Measurements from ENCODE around the gene SORCS2. TPM values are rescaled to one million over a fixed set of nuclear protein-coding genes. Genes with fewer than 3 reads are reported as not detected.

The SORCS2 gene
- total RNA-seq, 1 donor from 2014 or later, result 29.5 TPM

DNA sequence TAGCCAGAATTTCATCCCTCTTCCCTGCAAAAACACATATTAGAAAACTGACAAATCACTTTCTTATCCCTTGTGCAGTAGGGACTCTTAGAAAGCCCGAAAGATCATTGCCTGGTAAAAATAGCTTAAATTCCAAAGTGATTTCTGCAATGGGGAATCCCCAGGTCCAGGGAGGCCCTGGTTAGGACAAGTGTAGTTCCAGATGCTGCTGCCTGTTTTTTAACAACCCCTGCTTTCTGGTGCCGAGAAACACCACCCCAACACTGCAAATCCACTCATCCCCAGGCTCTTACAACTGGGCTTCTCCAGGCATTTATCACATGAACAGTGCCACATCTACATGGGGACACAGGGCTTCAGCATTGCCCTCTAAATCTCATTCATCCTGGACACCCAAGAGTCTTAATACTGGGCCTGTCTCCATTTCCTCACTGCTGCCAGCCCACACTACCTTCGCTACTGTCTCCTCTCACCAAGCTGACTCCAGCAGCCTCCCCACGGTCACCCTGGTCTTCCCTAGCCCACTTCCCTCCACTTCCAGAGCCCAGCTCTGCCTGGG is 354.6 kb downstream of the SORCS2 start:
- TF ChIP-seq, protein P1, sequence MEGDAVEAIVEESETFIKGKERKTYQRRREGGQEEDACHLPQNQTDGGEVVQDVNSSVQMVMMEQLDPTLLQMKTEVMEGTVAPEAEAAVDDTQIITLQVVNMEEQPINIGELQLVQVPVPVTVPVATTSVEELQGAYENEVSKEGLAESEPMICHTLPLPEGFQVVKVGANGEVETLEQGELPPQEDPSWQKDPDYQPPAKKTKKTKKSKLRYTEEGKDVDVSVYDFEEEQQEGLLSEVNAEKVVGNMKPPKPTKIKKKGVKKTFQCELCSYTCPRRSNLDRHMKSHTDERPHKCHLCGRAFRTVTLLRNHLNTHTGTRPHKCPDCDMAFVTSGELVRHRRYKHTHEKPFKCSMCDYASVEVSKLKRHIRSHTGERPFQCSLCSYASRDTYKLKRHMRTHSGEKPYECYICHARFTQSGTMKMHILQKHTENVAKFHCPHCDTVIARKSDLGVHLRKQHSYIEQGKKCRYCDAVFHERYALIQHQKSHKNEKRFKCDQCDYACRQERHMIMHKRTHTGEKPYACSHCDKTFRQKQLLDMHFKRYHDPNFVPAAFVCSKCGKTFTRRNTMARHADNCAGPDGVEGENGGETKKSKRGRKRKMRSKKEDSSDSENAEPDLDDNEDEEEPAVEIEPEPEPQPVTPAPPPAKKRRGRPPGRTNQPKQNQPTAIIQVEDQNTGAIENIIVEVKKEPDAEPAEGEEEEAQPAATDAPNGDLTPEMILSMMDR (IDR thresholded peaks at IDR 0.05; ENCODE audit: partially characterized antibody, unreplicated experiment), result no peak
- Mint-ChIP-seq H3K4me3 (ENCODE audit: unreplicated experiment) (no peak overlapping the region), H3K9me3 (ENCODE audit: unreplicated experiment) (peaks cover 11% of the 10 kb centered on the region), H3K4me1 (ENCODE audit: low read depth, unreplicated experiment) (no peaks in the 10 kb centered on the region), H3K27ac (ENCODE audit: unreplicated experiment) (no peak overlapping the region), H3K36me3 (ENCODE audit: unreplicated experiment) (peaks cover 4% of the 10 kb centered on the region), H3K27me3 (ENCODE audit: unreplicated experiment) (peaks cover 3% of the 10 kb centered on the region)
- DNase-seq, result no peak

DNA sequence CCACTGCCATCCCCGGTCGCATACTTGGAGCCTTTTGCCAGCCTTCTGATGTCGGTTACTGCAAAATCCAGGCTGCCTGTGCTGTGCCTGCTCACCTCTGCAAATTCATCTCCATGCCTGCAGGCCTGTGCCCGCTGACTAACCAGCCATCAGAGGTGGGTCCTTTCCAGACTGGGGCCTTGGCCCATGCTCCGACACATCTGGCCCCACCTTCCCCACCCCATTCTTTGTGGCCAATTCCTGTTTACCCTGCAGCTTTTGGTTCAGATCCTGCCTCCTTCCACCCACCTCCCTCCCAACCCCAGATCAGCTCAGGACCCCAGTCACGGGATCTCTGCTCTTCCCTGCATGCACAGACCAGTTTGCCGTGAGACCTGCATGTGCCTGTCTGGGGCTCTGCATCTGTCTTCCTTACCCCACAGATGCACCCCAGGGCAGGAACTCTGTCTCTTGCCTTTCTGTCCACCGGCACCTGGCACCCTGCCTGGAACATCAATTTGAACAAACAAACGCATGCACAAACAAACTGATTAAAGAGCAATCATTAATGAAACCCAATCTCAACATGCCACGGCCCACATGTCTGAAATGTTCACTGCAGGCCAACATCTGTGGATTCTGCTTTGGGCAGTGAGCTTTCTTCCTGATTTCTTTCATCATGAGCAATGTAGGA is 355.2 kb downstream of the SORCS2 start:
- DNase-seq, result no peak
- Mint-ChIP-seq H3K9me3 (ENCODE audit: unreplicated experiment) (peaks cover 11% of the 10 kb centered on the region), H3K27me3 (ENCODE audit: unreplicated experiment) (peaks cover 3% of the 10 kb centered on the region), H3K4me3 (ENCODE audit: unreplicated experiment) (no peak overlapping the region), H3K4me1 (ENCODE audit: low read depth, unreplicated experiment) (no peaks in the 10 kb centered on the region), H3K36me3 (ENCODE audit: unreplicated experiment) (peaks cover 2% of the 10 kb centered on the region), H3K27ac (ENCODE audit: unreplicated experiment) (no peak overlapping the region)
- TF ChIP-seq, protein P1 (IDR thresholded peaks at IDR 0.05; ENCODE audit: partially characterized antibody, unreplicated experiment), result no peak

DNA sequence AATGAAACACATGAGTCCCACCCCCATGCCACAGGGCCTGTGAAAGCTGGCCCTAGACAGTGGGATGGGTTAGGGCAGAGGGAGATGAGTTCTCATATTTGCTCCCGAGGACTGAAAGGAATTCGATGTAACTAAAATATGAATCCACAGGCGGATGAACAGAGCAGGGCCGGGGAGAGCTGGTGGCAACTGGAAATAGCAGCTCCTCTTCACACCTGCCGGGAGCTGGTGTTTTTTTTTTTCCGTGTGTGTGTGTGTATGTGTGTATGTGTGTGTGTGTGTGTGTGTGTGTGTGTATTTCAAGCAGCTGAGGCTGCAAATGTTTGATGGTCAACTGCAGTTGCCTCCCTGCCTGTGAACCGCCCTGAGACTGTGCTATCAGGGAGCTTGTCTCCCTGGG is 357.5 kb downstream of the SORCS2 start:
- Mint-ChIP-seq H3K27me3 (ENCODE audit: unreplicated experiment) (peaks cover 2% of the 10 kb centered on the region), H3K27ac (ENCODE audit: unreplicated experiment) (no peak overlapping the region), H3K9me3 (ENCODE audit: unreplicated experiment) (peaks cover 18% of the 10 kb centered on the region), H3K36me3 (ENCODE audit: unreplicated experiment) (peaks cover 24% of the 10 kb centered on the region), H3K4me3 (ENCODE audit: unreplicated experiment) (no peak overlapping the region), H3K4me1 (ENCODE audit: low read depth, unreplicated experiment) (no peaks in the 10 kb centered on the region)
- no peak for DNase-seq
- TF ChIP-seq, protein P1 (IDR thresholded peaks at IDR 0.05; ENCODE audit: partially characterized antibody, unreplicated experiment), result no peak

DNA sequence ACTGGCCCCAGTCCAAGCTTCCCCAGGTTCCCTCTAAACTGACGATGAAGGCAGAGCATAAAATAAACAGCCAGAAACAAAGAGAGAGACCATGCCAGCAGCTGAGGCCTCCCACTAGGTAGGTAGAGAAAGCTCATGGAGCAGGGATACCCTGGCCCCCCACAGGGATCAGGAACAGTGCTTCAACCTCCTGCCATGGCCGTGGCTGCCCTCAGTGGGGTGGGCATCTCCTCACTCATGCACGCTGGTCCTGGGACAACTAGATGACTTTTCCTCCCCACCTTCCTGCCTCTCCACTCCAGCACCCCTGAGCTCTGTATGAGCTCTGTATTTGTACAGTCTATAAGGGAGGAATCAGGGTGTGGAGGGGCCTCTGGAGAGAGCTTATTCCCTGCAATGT is 360.1 kb downstream of the SORCS2 start:
- Mint-ChIP-seq H3K36me3 (ENCODE audit: unreplicated experiment) (peaks cover 30% of the 10 kb centered on the region), H3K27me3 (ENCODE audit: unreplicated experiment) (peaks cover 5% of the 10 kb centered on the region)

DNA sequence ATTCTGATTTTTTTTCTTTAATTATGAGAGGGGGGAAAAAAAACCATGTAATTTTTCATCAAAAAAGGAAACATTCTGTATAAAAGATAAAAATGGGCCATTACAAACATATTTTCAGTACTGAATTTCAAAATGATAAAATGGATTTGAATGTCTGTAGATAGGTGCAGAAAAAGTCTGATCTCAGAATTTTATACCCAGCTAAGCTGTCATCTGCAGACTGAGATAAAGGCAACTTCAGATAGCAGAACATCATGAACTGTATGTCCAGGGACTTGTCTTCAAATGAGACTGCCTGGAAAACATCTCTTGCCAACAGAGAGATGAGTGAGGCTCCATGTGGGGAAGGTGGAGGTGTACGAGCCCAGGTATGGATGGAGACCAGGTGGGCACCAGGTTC is 360.9 kb downstream of the SORCS2 start:
- no peak overlapping the region for H3K4me3 Mint-ChIP-seq (ENCODE audit: unreplicated experiment)
- H3K9me3 Mint-ChIP-seq (ENCODE audit: unreplicated experiment), result peaks cover 14% of the 10 kb centered on the region
- TF ChIP-seq, protein P1 (IDR thresholded peaks at IDR 0.05; ENCODE audit: partially characterized antibody, unreplicated experiment), result no peak
- H3K4me1 Mint-ChIP-seq (ENCODE audit: low read depth, unreplicated experiment), result no peaks in the 10 kb centered on the region
- no peak for DNase-seq
- no peak overlapping the region for H3K27ac Mint-ChIP-seq (ENCODE audit: unreplicated experiment)
- peaks cover 33% of the 10 kb centered on the region for H3K36me3 Mint-ChIP-seq (ENCODE audit: unreplicated experiment)
- H3K27me3 Mint-ChIP-seq (ENCODE audit: unreplicated experiment), result peaks cover 6% of the 10 kb centered on the region

More for the DNA sequence above, 360.1 kb downstream of the SORCS2 start:
- Mint-ChIP-seq H3K4me3 (ENCODE audit: unreplicated experiment) (no peak overlapping the region), H3K4me1 (ENCODE audit: low read depth, unreplicated experiment) (no peaks in the 10 kb centered on the region), H3K27ac (ENCODE audit: unreplicated experiment) (no peak overlapping the region), H3K9me3 (ENCODE audit: unreplicated experiment) (peaks cover 16% of the 10 kb centered on the region)
- DNase-seq, result no peak
- TF ChIP-seq, protein P1 (IDR thresholded peaks at IDR 0.05; ENCODE audit: partially characterized antibody, unreplicated experiment), result no peak
